Esophagus squamous epithelium (tissue), 4 donors: ENCODE data around the gene AGL.

Source experiments
- POLR2A ChIP-seq, 4 donors: fragments of 450-650 bp; IDR thresholded peaks; one replicate each; pipeline ENCODE4 v1.6.1; 2017; ENCODE audit warnings: antibody characterized with exemption in 4 of 4, mild to moderate bottlenecking in 4 of 4, moderate library complexity in 3 of 4
- TF ChIP-seq, protein P1 (sequence below), 6 experiments: fragments of 450-650 bp in 4 of 6; fragments of 200-600 bp in 2 of 6; sonication (generic) in 2 of 6; IDR thresholded peaks; one replicate each; pipeline ENCODE4 v1.5.1; 2016 to 2019; ENCODE audit warnings: antibody characterized with exemption in 6 of 6, mild to moderate bottlenecking in 4 of 6, moderate library complexity in 4 of 6

DNA sequence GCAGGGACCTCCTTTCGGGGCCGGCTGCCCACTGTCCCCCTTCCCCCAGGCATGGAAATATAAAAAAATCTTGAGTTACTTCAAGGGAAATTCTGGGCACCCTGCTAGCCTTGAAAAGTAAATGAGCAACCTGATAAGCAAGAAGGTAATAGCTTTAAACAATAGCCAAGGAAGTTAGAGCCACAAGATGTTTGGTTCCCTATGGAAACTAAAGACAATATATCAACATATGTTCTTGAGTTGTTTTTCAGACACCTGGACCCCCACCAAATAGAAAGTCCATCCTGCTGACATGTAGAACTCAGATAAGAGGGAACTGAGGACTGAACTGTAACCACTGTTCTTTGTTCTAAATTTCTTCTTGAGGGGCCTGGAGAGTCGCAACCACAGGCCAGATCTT is 100.3 kb downstream of the AGL start:
- TF ChIP-seq, protein P1, sequence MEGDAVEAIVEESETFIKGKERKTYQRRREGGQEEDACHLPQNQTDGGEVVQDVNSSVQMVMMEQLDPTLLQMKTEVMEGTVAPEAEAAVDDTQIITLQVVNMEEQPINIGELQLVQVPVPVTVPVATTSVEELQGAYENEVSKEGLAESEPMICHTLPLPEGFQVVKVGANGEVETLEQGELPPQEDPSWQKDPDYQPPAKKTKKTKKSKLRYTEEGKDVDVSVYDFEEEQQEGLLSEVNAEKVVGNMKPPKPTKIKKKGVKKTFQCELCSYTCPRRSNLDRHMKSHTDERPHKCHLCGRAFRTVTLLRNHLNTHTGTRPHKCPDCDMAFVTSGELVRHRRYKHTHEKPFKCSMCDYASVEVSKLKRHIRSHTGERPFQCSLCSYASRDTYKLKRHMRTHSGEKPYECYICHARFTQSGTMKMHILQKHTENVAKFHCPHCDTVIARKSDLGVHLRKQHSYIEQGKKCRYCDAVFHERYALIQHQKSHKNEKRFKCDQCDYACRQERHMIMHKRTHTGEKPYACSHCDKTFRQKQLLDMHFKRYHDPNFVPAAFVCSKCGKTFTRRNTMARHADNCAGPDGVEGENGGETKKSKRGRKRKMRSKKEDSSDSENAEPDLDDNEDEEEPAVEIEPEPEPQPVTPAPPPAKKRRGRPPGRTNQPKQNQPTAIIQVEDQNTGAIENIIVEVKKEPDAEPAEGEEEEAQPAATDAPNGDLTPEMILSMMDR (IDR thresholded peaks at IDR 0.05) = no peak
- TF ChIP-seq POLR2A (IDR thresholded peaks at IDR 0.05) = no peak
